Adrenal gland (tissue), 12 donors: ENCODE data around the gene MMP15. TPM values are rescaled to one million over a fixed set of nuclear protein-coding genes. Genes with fewer than 3 reads are reported as not detected.

Experiments used
- DNase-seq, 7 donors: peaks; one replicate each; pipeline ENCODE4 v3.0.0-alpha.2; 2019 to 2020
- H3K27ac ChIP-seq, 5 donors: fragments of 200-600 bp; sonication (generic) in 4 of 5; 1 replicate in 3 of 5; 2 replicates in 2 of 5; pipeline versions ENCODE4 v1.5.1 to v1.8.0; 2016 to 2020; ENCODE audit warnings: mild to moderate bottlenecking in 1 of 5
- H3K27me3 ChIP-seq: fragments of 200-600 bp; 2 replicates; pipeline ENCODE4 v1.8.0; 2021
- H3K36me3 ChIP-seq, 2 donors: fragments of 200-600 bp; replicated peaks in 1 of 2; 1 replicate in 1 of 2; 2 replicates in 1 of 2; pipeline versions ENCODE4 v1.5.1 to v1.8.0; 2018 to 2022
- H3K4me1 ChIP-seq, 2 donors: fragments of 200-600 bp; replicated peaks in 1 of 2; 1 replicate in 1 of 2; 2 replicates in 1 of 2; pipeline versions ENCODE4 v1.5.1 to v1.8.0; 2018 to 2021
- H3K4me3 ChIP-seq, 4 donors: fragments of 200-600 bp; sonication (generic) in 3 of 4; one replicate each; pipeline ENCODE4 v1.5.1; 2016 to 2018
- H3K9me3 ChIP-seq, 3 donors: fragments of 200-600 bp; sonication (generic) in 1 of 3; replicated peaks in 1 of 3; 1 replicate in 2 of 3; 2 replicates in 1 of 3; pipeline versions ENCODE4 v1.5.1 to v1.8.0; 2016 to 2021
- POLR2A ChIP-seq, 2 donors: fragments of 450-650 bp; IDR thresholded peaks; one replicate each; pipeline ENCODE4 v1.6.1; 2017; ENCODE audit warnings: antibody characterized with exemption in 2 of 2, mild to moderate bottlenecking in 2 of 2, moderate library complexity in 1 of 2
- WGBS, 4 donors: extraction: QIAGEN DNeasy Blood & Tissue Kit in 2 of 4; methylation state at CpG; one replicate each; pipeline versions ENCODE4 v1.1.5 to v1.1.7; 2013 to 2017; 5-methylcytosine and 5-hydroxymethylcytosine counted together
- intact Hi-C, 2 donors: fragments of 100-400 bp; cut with DNase I; formaldehyde crosslinking; loops; one replicate each; pipeline versions ENCODE4 v1.14.1 to v1.15.0; 2022 to 2023
- polyA plus RNA-seq, 3 donors: library from polyadenylated mRNA; stranded (reverse); fragments of 200-250 nt in 2 of 3; fragments of 350-450 nt in 1 of 3; fragmentation: Illumina TruSeq in 1 of 3; extraction: RNeasy Lipid Tissue Mini Kit (QIAGEN cat#74804) in 1 of 3; gene quantifications; one replicate each; pipeline ENCODE4 v1.2.3, GENCODE V29; 2013 to 2014
- total RNA-seq, 9 donors: library from RNA; depleted of rRNA in 4 of 9; stranded (reverse); fragments of >200 nt in 4 of 9; fragments of 120-200 nt in 1 of 9; fragmentation: NEBNext Ultra II Directional in 1 of 9; extraction: Animal tissue kit (Norgen Biotek cat#: 25700) in 1 of 9; gene quantifications; one replicate each; pipeline versions ENCODE4 v1.1.0 to v1.2.4, GENCODE V29; 2013 to 2023
- TF ChIP-seq, protein P1 (sequence below), 6 experiments: fragments of 450-650 bp in 4 of 6; fragments of 200-600 bp in 2 of 6; sonication (generic) in 1 of 6; IDR thresholded peaks; 1 replicate in 5 of 6; 2 replicates in 1 of 6; pipeline versions ENCODE4 v1.5.1 to v1.8.0; 2016 to 2021; ENCODE audit warnings: antibody characterized with exemption in 6 of 6, mild to moderate bottlenecking in 2 of 6, moderate library complexity in 1 of 6
- donor health status: healthy with polysubstance abuse.
- donor health status: Bipolar disorder and iron deficiency.
- donor health status: DM: yes; HTN: yes; CAD: no.
- donor health status: DM: no; HTN: no; CAD: no.
- donor health status: DM: no; HTN: no; CAD: no.
- donor health status: DM: yes; HTN: yes; CAD: no.

Gene MMP15
- total and polyA plus RNA-seq, 12 donors, result 2.5 to 11.4 (median 7.2) TPM

DNA sequence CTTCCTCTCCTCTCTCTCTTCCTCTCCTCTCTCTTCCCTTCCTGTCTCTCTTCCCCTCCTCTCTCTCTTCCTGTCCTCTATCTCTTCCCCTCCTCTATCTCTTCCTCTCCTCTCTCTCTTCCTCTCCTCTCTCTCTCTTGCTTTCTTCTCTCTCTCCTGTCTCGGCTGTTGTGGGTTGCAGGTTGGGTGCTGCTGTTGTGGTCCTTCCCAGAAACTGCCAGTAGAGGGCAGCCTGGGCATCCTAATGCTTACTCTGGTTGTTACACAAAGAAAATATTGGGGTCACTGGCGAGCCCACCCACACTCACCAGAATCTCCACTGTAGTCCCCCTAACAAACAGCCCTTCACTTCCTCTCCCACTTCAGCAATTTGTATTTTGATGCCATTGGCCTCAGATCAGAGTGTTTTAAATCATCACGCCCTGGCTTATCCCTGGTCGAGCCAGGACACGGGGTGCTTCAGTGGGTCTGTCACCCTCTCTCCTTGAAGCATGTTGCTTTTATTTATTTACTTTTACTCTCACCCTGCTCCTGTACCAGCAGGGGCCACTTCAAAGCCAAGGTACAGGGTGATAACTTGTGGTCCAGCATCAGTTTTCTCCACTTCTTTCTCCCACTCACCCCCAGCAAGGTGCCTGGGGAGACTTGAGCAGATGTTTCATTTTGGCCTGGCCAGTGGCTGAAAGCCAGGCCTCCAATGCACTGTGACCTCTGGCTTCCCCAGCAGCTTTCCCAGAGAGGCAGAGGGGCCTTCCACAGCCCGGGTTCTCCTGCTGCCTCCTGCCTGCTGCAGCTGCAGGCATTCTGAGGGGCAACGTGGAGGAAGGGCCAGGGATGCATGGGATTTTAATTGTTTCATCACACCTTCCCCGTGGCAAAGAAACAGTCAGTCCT, 4.7 kb upstream of the MMP15 start:
- H3K9me3 ChIP-seq, result no peaks in the 10 kb centered on the region
- no peaks in the 10 kb centered on the region for H3K27me3 ChIP-seq
- H3K27ac ChIP-seq, result no peak overlapping the region
- no peak overlapping the region for H3K4me3 ChIP-seq
- H3K36me3 ChIP-seq, result peaks cover 0 to 23% of the 10 kb centered on the region in 2 donors
- peak; percentile 43 to 86 (median 68) for DNase-seq
- no peak for TF ChIP-seq POLR2A (IDR thresholded peaks at IDR 0.05)
- TF ChIP-seq, protein P1, sequence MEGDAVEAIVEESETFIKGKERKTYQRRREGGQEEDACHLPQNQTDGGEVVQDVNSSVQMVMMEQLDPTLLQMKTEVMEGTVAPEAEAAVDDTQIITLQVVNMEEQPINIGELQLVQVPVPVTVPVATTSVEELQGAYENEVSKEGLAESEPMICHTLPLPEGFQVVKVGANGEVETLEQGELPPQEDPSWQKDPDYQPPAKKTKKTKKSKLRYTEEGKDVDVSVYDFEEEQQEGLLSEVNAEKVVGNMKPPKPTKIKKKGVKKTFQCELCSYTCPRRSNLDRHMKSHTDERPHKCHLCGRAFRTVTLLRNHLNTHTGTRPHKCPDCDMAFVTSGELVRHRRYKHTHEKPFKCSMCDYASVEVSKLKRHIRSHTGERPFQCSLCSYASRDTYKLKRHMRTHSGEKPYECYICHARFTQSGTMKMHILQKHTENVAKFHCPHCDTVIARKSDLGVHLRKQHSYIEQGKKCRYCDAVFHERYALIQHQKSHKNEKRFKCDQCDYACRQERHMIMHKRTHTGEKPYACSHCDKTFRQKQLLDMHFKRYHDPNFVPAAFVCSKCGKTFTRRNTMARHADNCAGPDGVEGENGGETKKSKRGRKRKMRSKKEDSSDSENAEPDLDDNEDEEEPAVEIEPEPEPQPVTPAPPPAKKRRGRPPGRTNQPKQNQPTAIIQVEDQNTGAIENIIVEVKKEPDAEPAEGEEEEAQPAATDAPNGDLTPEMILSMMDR (IDR thresholded peaks at IDR 0.05), result peak; percentile 63 to 91 (median 76)
- intact Hi-C loops, result loop anchor here in 1 of 2 donors (10.0 kb wide), 1 partner anchor 284 kb away; no protein-coding TSS in a partner anchor
- 51 to 59% (median 57%) methylated on average over 8 of the region's 8 CpGs for WGBS, 4 donors
- peaks cover 21 to 27% of the 10 kb centered on the region in 2 donors for H3K4me1 ChIP-seq

DNA sequence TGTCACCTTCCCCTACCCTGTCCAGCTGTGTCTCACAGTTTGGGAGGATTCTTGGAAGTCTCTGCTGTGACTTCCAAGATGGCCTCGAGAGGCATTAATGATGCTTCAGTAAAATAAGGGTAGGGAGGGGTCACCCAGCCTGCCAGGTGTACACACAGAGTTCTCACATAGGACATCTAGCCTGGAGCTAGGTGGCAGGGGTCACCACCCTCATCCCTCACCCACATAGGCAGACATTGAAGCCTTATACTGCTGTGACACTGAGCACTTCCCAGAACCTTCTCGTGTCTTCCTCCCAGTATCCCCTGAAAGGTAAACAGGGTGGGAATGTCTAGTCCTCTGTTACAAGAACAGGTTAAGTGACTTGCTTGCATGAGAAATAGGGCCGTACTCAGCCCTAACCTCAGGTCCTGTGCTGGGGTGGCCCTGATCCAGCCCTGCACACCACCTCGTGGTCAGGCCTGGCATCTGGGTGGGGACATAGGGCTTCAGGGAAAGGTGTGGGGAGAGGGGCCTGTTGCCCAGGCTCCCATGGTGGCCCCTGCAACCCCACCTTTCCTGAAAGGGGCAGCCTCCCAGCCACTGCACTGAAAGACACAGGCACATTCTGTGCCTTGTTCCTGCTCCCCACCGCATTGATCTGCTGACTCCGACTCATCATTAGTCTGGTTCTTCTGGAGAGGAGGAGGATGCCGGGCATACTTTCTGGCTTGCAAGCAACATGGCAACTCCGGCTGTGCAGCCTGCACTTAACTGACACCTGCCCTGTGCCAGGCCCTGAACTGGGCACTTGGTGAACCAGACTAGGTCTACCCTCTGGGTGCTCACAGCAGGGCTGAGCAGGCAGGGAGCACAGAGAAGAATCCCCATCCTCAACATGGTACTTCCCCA, 3.6 kb upstream of the MMP15 start:
- H3K27me3 ChIP-seq, result no peaks in the 10 kb centered on the region
- H3K36me3 ChIP-seq, result peaks cover 0 to 20% of the 10 kb centered on the region in 2 donors
- no peak for DNase-seq
- peak overlapping the region in 2 of 5 donors; percentile 54 to 67 for H3K27ac ChIP-seq
- peaks cover 26 to 34% of the 10 kb centered on the region in 2 donors for H3K4me1 ChIP-seq
- TF ChIP-seq, protein P1 (IDR thresholded peaks at IDR 0.05), result no peak
- TF ChIP-seq POLR2A (IDR thresholded peaks at IDR 0.05), result no peak
- H3K9me3 ChIP-seq, result no peaks in the 10 kb centered on the region
- no peak overlapping the region for H3K4me3 ChIP-seq
- intact Hi-C loops, result loop anchor here in 1 of 2 donors (2.0 to 10.0 kb wide), 2 partner anchors 101 to 283 kb away; no protein-coding TSS in a partner anchor
- WGBS, 4 donors, result 74 to 79% (median 77%) methylated on average over 6 to 8 of the region's 8 CpGs

- peaks cover 27 to 42% of the 10 kb centered on the region in 2 donors for H3K4me1 ChIP-seq
- DNase-seq, result peak; percentile 81 to 93 (median 91)
- no peaks in the 10 kb centered on the region for H3K27me3 ChIP-seq
- intact Hi-C loops, result loop anchor here in 1 of 2 donors (2.0 to 10.0 kb wide), 2 partner anchors 100 to 282 kb away; no protein-coding TSS in a partner anchor
- 7 to 16% (median 13%) methylated on average over 16 to 18 of the region's 18 CpGs for WGBS, 4 donors
- H3K27ac ChIP-seq, result peak overlapping the region in 3 of 5 donors; percentile 29 to 67 (median 54)
- H3K9me3 ChIP-seq, result no peaks in the 10 kb centered on the region
- peaks cover 0 to 14% of the 10 kb centered on the region in 2 donors for H3K36me3 ChIP-seq
- H3K4me3 ChIP-seq, result no peak overlapping the region
- TF ChIP-seq, protein P1 (IDR thresholded peaks at IDR 0.05), result no peak
- TF ChIP-seq POLR2A (IDR thresholded peaks at IDR 0.05), result peak in 1 of 2 donors; percentile 41
Measured at GRCh38 chr16:58022601-58023371, 2.8 kb upstream of the MMP15 start.
